SK-N-SH (cell line): ENCODE results near the gene RIMOC1. TPM values are rescaled to one million over a fixed set of nuclear protein-coding genes. Genes with fewer than 3 reads are reported as not detected.

Source experiments
- CTCF ChIA-PET: fragments of 300-600, 350-600 bp; formaldehyde crosslinking; extraction: SDS; loops from one replicate; lab custom pipeline; 2021; lab: Yijun Ruan, JAX
- POLR2A ChIA-PET: fragments of 350-600 bp; sonication (Branson Sonifier 250); formaldehyde crosslinking; extraction: SDS; loops from one replicate; lab custom pipeline; 2020; ENCODE audit warnings: antibody characterized with exemption, inconsistent platforms; lab: Yijun Ruan, JAX
- DNase-seq: peaks from one replicate; pipeline ENCODE4 v3.0.0; 2012
- H2AFZ ChIP-seq: fragments of 200-600 bp; sonication (generic); 2 replicates; pipeline ENCODE4 v1.8.1; 2016; ENCODE audit warnings: antibody characterized with exemption, mild to moderate bottlenecking, low read depth
- H3F3A ChIP-seq: fragments of 200-600 bp; sonication (generic); replicated peaks from 2 replicates; pipeline ENCODE3; 2016; ENCODE audit warnings: antibody characterized with exemption, mild to moderate bottlenecking; ENCODE audit not compliant: insufficient read depth
- H3K27ac ChIP-seq, 2 experiments: fragments of 200-500 bp in 1 of 2; fragments of 200-600 bp in 1 of 2; sonication (Bioruptor generic) in 1 of 2; sonication (generic), shearing (Covaris generic) in 1 of 2; 2 replicates each; pipeline versions ENCODE4 v1.5.1 to v1.6.1; 2014 to 2016; ENCODE audit warnings: low read depth in 2 of 2, inconsistent platforms in 1 of 2, low read length in 1 of 2, mild to moderate bottlenecking in 1 of 2, mixed read lengths in 1 of 2
- H3K27me3 ChIP-seq: fragments of 200-600 bp; sonication (generic), shearing (Covaris generic); 2 replicates; pipeline ENCODE4 v1.6.1; 2016; ENCODE audit warnings: mixed run types; ENCODE audit not compliant: insufficient read depth
- H3K36me3 ChIP-seq, 2 experiments: fragments of 200-500 bp in 1 of 2; fragments of 200-600 bp in 1 of 2; sonication (Bioruptor generic) in 1 of 2; sonication (generic) in 1 of 2; replicated peaks in 1 of 2; 2 replicates each; pipeline versions ENCODE3 to v1.5.1; 2014 to 2016; ENCODE audit warnings: low read length in 1 of 2, mild to moderate bottlenecking in 1 of 2; ENCODE audit not compliant: insufficient read depth in 2 of 2, control insufficient read depth in 1 of 2
- H3K4me1 ChIP-seq, 2 experiments: fragments of 200-500 bp in 1 of 2; fragments of 200-600 bp in 1 of 2; sonication (Bioruptor generic) in 1 of 2; sonication (generic), shearing (Covaris generic) in 1 of 2; 2 replicates each; pipeline versions ENCODE4 v1.5.1 to v1.6.1; 2014 to 2016; ENCODE audit warnings: low read depth in 1 of 2, low read length in 1 of 2, mixed run types in 1 of 2; ENCODE audit not compliant: insufficient read depth in 2 of 2, control insufficient read depth in 1 of 2
- H3K4me2 ChIP-seq: fragments of 200-600 bp; sonication (generic), shearing (Covaris generic); 2 replicates; pipeline ENCODE4 v1.6.1; 2017; ENCODE audit warnings: mixed run types
- H3K4me3 ChIP-seq, 2 experiments: fragments of 200-500 bp in 1 of 2; fragments of 200-600 bp in 1 of 2; sonication (Bioruptor generic) in 1 of 2; sonication (generic), shearing (Covaris generic) in 1 of 2; 2 replicates each; pipeline versions ENCODE4 v1.5.1 to v1.8.1; 2014 to 2016; ENCODE audit warnings: low read depth in 2 of 2, inconsistent platforms in 1 of 2, low read length in 1 of 2, mild to moderate bottlenecking in 1 of 2, mixed read lengths in 1 of 2, moderate library complexity in 1 of 2
- H3K79me2 ChIP-seq: fragments of 200-600 bp; sonication (generic); 2 replicates; pipeline ENCODE4 v1.8.1; 2017; ENCODE audit warnings: mild to moderate bottlenecking; ENCODE audit not compliant: insufficient read depth
- H3K9ac ChIP-seq: fragments of 200-600 bp; sonication (generic); 2 replicates; pipeline ENCODE4 v1.6.1; 2017; ENCODE audit warnings: mixed run types
- H3K9me2 ChIP-seq: fragments of 200-600 bp; sonication (generic); 2 replicates; pipeline ENCODE4 v1.6.1; 2017; ENCODE audit warnings: mixed run types
- H3K9me3 ChIP-seq: fragments of 200-600 bp; sonication (generic); 2 replicates; pipeline ENCODE4 v1.6.1; 2017; ENCODE audit warnings: mixed run types, mild to moderate bottlenecking, moderate library complexity
- H4K20me1 ChIP-seq: fragments of 200-600 bp; sonication (generic); 2 replicates; pipeline ENCODE4 v1.6.1; 2017; ENCODE audit warnings: mild to moderate bottlenecking, mixed run types; ENCODE audit not compliant: insufficient read depth
- CHD2 ChIP-seq: fragments of 150-350 bp; IDR thresholded peaks from 2 replicates; pipeline ENCODE4 v1.6.1; 2018; ENCODE audit warnings: low read length; ENCODE audit not compliant: partially characterized antibody
- ELF1 ChIP-seq: IDR thresholded peaks from 2 replicates; pipeline ENCODE4 v1.4.0; 2012
- EP300 ChIP-seq, 2 experiments: IDR thresholded peaks; 2 replicates each; pipeline versions ENCODE4 v1.4.0 to v1.6.1; 2012; ENCODE audit warnings: borderline replicate concordance in 1 of 2, low read depth in 1 of 2, low read length in 1 of 2
- FOXJ3 ChIP-seq: sonication (generic); formaldehyde crosslinking; IDR thresholded peaks from 2 replicates; pipeline ENCODE4 v1.5.1; 2020; ENCODE audit warnings: mild to moderate bottlenecking, missing genetic modification reagents
- IRF3 ChIP-seq: fragments of 150-350 bp; IDR thresholded peaks from 2 replicates; pipeline ENCODE4 v1.6.1; 2016; ENCODE audit warnings: mild to moderate bottlenecking, low read depth, low read length
- JUND ChIP-seq: IDR thresholded peaks from 2 replicates; pipeline ENCODE4 v1.4.0; 2012
- MXI1 ChIP-seq: IDR thresholded peaks from 2 replicates; pipeline ENCODE4 v1.6.1; 2012; ENCODE audit warnings: mild to moderate bottlenecking, low read depth, low read length, improper control_type of control experiment
- NFIC ChIP-seq: IDR thresholded peaks from 2 replicates; pipeline ENCODE4 v1.4.0; 2012; ENCODE audit warnings: borderline replicate concordance
- NRF1 ChIP-seq: IDR thresholded peaks from 2 replicates; pipeline ENCODE4 v1.6.1; 2012; ENCODE audit warnings: low read depth, mild to moderate bottlenecking, low read length
- POLR2AphosphoS5 ChIP-seq: IDR thresholded peaks from 2 replicates; pipeline ENCODE4 v1.6.1; 2012; ENCODE audit warnings: low read depth, low read length
- RCOR1 ChIP-seq: fragments of 150-350 bp; IDR thresholded peaks from 2 replicates; pipeline ENCODE4 v1.6.1; 2017; ENCODE audit warnings: antibody characterized with exemption, low read length
- SMC3 ChIP-seq: IDR thresholded peaks from 2 replicates; pipeline ENCODE4 v1.6.1; 2012; ENCODE audit warnings: low read depth, low read length, improper control_type of control experiment
- TEAD4 ChIP-seq: IDR thresholded peaks from 2 replicates; pipeline ENCODE4 v1.4.0; 2012; ENCODE audit warnings: mild to moderate bottlenecking, borderline replicate concordance; ENCODE audit not compliant: insufficient read depth
- YY1 ChIP-seq: IDR thresholded peaks from 2 replicates; pipeline ENCODE4 v1.4.0; 2012; ENCODE audit warnings: low read depth, mild to moderate bottlenecking
- WGBS: methylation state at CpG from one replicate; pipeline ENCODE4 v1.1.6; 2017; ENCODE audit warnings: low lambda C conversion rate; 5-methylcytosine and 5-hydroxymethylcytosine counted together
- polyA plus RNA-seq, 3 experiments: library from polyadenylated mRNA; depleted of rRNA; stranded (reverse); fragments of >200 nt; gene quantifications; 2 replicates each; pipeline ENCODE4 v1.2.3, GENCODE V29; 2012
- TF ChIP-seq, protein P1 (sequence below): IDR thresholded peaks from 2 replicates; pipeline ENCODE4 v1.6.1; 2012; ENCODE audit warnings: mild to moderate bottlenecking, low read depth, low read length, moderate library complexity
- TF ChIP-seq, protein P2 (sequence below): fragments of 200-600 bp; sonication (generic); IDR thresholded peaks from 2 replicates; pipeline ENCODE4 v1.6.1; 2017; ENCODE audit warnings: antibody characterized with exemption, mild to moderate bottlenecking, moderate library complexity
- TF ChIP-seq, protein P3 (sequence below): IDR thresholded peaks from 2 replicates; pipeline ENCODE4 v1.4.0; 2012; ENCODE audit warnings: low read depth, borderline replicate concordance

The RIMOC1 gene
- polyA plus RNA-seq, 1 of the 3 experiments (the other 2 are of a cell fraction), result 6.5 TPM

GRCh38 chr5:41924872-41925554, 20.9 kb downstream of the RIMOC1 start, which contains the start of gene FBXO4 (continued):
- TF ChIP-seq EP300 (IDR thresholded peaks at IDR 0.05; ENCODE audit: borderline replicate concordance in 1 of 2, low read depth in 1 of 2, low read length in 1 of 2) (no peak), ELF1 (no peak), RCOR1 (no peak), NRF1 (peak; percentile 65)
- TF ChIP-seq, all 33 proteins: peak for 12

- Histone ChIP-seq H3K36me3 (peaks cover 0 to 18% of the 10 kb centered on the region in 2 experiments), H3K4me3 (peak overlapping the region; percentile 66 to 79), H3K9ac (peak overlapping the region; percentile 80), H3K27ac (peak overlapping the region in 1 of 2 experiments; percentile 32; a peak in 2 of 4 replicates), H3K79me2 (no peaks in the 10 kb centered on the region), H2AFZ (peak overlapping the region; percentile 99), H3F3A (peaks cover 13% of the 10 kb centered on the region), H3K4me1 (peaks cover 0 to 8% of the 10 kb centered on the region in 2 experiments; a peak in 1 of 4 replicates), H3K9me2 (no peaks in the 10 kb centered on the region), H3K9me3 (no peaks in the 10 kb centered on the region), H3K27me3 (no peaks in the 10 kb centered on the region), H3K4me2 (peak overlapping the region; percentile 91), H4K20me1 (no peaks in the 10 kb centered on the region)
- ChIA-PET CTCF (interaction anchor here (1.0 to 2.0 kb wide), 7 partner anchors 10 to 66 kb away, joined by 3 to 5 read pairs (median 5); no protein-coding TSS in a partner anchor), POLR2A (interaction anchor here (1.7 kb wide), 1 partner anchor 22 kb away, joined by 11 read pairs; the partner anchor contains the start of gene RIMOC1)
- WGBS, result 28% methylated on average over 5 of the region's 18 CpGs
- no peak for TF ChIP-seq CHD2
- no peak for TF ChIP-seq NRF1
- no peak for DNase-seq
These were observed 21.4 kb downstream of the RIMOC1 start for GRCh38 chr5:41925555-41925951.

- H3K9me2 ChIP-seq, result no peaks in the 10 kb centered on the region
- no peak overlapping the region for H3K27ac ChIP-seq
- TF ChIP-seq ELF1, result no peak
- no peak for TF ChIP-seq TEAD4
- TF ChIP-seq MXI1, result no peak
- TF ChIP-seq NFIC, result no peak
- TF ChIP-seq, protein P1, sequence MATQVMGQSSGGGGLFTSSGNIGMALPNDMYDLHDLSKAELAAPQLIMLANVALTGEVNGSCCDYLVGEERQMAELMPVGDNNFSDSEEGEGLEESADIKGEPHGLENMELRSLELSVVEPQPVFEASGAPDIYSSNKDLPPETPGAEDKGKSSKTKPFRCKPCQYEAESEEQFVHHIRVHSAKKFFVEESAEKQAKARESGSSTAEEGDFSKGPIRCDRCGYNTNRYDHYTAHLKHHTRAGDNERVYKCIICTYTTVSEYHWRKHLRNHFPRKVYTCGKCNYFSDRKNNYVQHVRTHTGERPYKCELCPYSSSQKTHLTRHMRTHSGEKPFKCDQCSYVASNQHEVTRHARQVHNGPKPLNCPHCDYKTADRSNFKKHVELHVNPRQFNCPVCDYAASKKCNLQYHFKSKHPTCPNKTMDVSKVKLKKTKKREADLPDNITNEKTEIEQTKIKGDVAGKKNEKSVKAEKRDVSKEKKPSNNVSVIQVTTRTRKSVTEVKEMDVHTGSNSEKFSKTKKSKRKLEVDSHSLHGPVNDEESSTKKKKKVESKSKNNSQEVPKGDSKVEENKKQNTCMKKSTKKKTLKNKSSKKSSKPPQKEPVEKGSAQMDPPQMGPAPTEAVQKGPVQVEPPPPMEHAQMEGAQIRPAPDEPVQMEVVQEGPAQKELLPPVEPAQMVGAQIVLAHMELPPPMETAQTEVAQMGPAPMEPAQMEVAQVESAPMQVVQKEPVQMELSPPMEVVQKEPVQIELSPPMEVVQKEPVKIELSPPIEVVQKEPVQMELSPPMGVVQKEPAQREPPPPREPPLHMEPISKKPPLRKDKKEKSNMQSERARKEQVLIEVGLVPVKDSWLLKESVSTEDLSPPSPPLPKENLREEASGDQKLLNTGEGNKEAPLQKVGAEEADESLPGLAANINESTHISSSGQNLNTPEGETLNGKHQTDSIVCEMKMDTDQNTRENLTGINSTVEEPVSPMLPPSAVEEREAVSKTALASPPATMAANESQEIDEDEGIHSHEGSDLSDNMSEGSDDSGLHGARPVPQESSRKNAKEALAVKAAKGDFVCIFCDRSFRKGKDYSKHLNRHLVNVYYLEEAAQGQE, result no peak
- TF ChIP-seq, protein P2, sequence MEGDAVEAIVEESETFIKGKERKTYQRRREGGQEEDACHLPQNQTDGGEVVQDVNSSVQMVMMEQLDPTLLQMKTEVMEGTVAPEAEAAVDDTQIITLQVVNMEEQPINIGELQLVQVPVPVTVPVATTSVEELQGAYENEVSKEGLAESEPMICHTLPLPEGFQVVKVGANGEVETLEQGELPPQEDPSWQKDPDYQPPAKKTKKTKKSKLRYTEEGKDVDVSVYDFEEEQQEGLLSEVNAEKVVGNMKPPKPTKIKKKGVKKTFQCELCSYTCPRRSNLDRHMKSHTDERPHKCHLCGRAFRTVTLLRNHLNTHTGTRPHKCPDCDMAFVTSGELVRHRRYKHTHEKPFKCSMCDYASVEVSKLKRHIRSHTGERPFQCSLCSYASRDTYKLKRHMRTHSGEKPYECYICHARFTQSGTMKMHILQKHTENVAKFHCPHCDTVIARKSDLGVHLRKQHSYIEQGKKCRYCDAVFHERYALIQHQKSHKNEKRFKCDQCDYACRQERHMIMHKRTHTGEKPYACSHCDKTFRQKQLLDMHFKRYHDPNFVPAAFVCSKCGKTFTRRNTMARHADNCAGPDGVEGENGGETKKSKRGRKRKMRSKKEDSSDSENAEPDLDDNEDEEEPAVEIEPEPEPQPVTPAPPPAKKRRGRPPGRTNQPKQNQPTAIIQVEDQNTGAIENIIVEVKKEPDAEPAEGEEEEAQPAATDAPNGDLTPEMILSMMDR, result no peak
- TF ChIP-seq, protein P3, sequence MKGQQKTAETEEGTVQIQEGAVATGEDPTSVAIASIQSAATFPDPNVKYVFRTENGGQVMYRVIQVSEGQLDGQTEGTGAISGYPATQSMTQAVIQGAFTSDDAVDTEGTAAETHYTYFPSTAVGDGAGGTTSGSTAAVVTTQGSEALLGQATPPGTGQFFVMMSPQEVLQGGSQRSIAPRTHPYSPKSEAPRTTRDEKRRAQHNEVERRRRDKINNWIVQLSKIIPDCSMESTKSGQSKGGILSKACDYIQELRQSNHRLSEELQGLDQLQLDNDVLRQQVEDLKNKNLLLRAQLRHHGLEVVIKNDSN, result no peak
- TF ChIP-seq EP300 (IDR thresholded peaks at IDR 0.05; ENCODE audit: borderline replicate concordance in 1 of 2, low read depth in 1 of 2, low read length in 1 of 2), result no peak
- no peak for TF ChIP-seq SMC3
- TF ChIP-seq FOXJ3 (CRISPR knock-in tag), result no peak
- TF ChIP-seq IRF3, result no peak
- no peak for TF ChIP-seq JUND
- TF ChIP-seq YY1, result no peak
- TF ChIP-seq POLR2AphosphoS5, result no peak
- ChIA-PET CTCF (interaction anchor here (0.7 to 2.3 kb wide), 5 partner anchors 9 to 172 kb away, joined by 3 to 8 read pairs (median 3); no protein-coding TSS in a partner anchor), POLR2A (no interaction called here)
- no peak overlapping the region for H3K9ac ChIP-seq
- H2AFZ ChIP-seq, result no peak overlapping the region
- H3K36me3 ChIP-seq, result peaks cover 0 to 5% of the 10 kb centered on the region in 2 experiments
- no peaks in the 10 kb centered on the region for H3K27me3 ChIP-seq
- H3F3A ChIP-seq, result peaks cover 13% of the 10 kb centered on the region
- no peak for DNase-seq
- H4K20me1 ChIP-seq, result no peaks in the 10 kb centered on the region
- 94% methylated on average over 4 of the region's 4 CpGs for WGBS
- no peaks in the 10 kb centered on the region for H3K79me2 ChIP-seq
- no peak overlapping the region for H3K4me2 ChIP-seq
- H3K4me3 ChIP-seq, result no peak overlapping the region
- H3K9me3 ChIP-seq, result no peaks in the 10 kb centered on the region
- H3K4me1 ChIP-seq, result peaks cover 0 to 8% of the 10 kb centered on the region in 2 experiments; a peak in 1 of 4 replicates
These were observed 23.5 kb downstream of the RIMOC1 start for GRCh38 chr5:41927604-41928003.
